ENCODE measurements around the gene LDB3. TPM values are rescaled to one million over a fixed set of nuclear protein-coding genes. Genes with fewer than 3 reads are reported as not detected.

The LDB3 gene
- total RNA-seq, 4 donors from 2014 or later, result 2.2 to 32.5 (median 2.9) TPM

DNA sequence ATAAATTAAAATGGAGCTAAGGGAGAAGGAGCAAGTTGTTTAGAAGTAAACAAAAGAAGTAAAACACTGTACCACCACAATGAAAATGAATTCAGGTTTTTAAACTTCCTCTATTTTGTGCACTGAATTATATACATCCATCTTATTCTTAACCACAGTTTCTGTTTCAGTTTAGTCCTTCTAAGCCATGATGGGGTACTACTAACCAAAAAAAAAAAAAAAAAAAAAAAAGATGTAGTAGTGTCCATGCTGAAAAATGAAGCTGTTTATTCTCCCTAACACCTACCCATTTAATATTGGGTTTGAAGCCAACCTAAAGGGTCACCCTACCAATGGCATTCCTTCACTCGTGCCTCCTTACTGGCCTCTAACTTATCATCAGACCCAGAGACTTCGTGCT is 84.7 kb downstream of the LDB3 start:
- DNase-seq, result no peak
- H3K27me3 ChIP-seq, result no peaks in the 10 kb centered on the region
- intact Hi-C loops (cut with DNase I; ENCODE audit: low total_unique reads), result no loop called here
- no peak for TF ChIP-seq POLR2AphosphoS5 (IDR thresholded peaks at IDR 0.05)
- no peak for TF ChIP-seq POLR2A (IDR thresholded peaks at IDR 0.05)
- TF ChIP-seq CTCF (IDR thresholded peaks at IDR 0.05), result no peak
- TF ChIP-seq EP300 (IDR thresholded peaks at IDR 0.05; ENCODE audit: low read depth), result no peak
- no peaks in the 10 kb centered on the region for H3K9me3 ChIP-seq
- in situ Hi-C loops (cut with MboI; ENCODE audit: low pct_ligation_motif_present in 1 of 4, low pct_unique_long_range_greater_than_20kb in 1 of 4, low sequenced_read_pairs in 3 of 4), result no loop called here
- WGBS, 2 donors (ENCODE audit: low coverage in 1 of 2), result 94 to 98% methylated on average over 2 of the region's 2 CpGs
- H3K4me3 ChIP-seq, result no peak overlapping the region
- H3K4me1 ChIP-seq, result peaks cover 0 to 50% (median 24%) of the 10 kb centered on the region in 4 donors
- H3K27ac ChIP-seq, result peak overlapping the region; percentile 52 to 99 (median 96)
- H3K36me3 ChIP-seq, result no peaks in the 10 kb centered on the region

- DNase-seq, result no peak
Observed at GRCh38 chr10:86753638-86754434, 85.5 kb downstream of the LDB3 start.

GRCh38 chr10:86755454-86755739 is 87.1 kb downstream of the LDB3 start:
- Histone ChIP-seq H3K36me3 (no peaks in the 10 kb centered on the region), H3K4me1 (peaks cover 0 to 63% (median 28%) of the 10 kb centered on the region in 4 donors), H3K9me3 (no peaks in the 10 kb centered on the region), H3K4me3 (peak overlapping the region; percentile 59 to 90 (median 80)), H3K27me3 (no peaks in the 10 kb centered on the region), H3K27ac (peak overlapping the region; percentile 95 to 99 (median 98))
- intact Hi-C loops (cut with DNase I; ENCODE audit: low total_unique reads) (loop anchor here (5.0 kb wide), 1 partner anchor 43 kb away; no protein-coding TSS in a partner anchor), in situ Hi-C loops (cut with MboI; ENCODE audit: low pct_ligation_motif_present in 1 of 4, low pct_unique_long_range_greater_than_20kb in 1 of 4, low sequenced_read_pairs in 3 of 4) (no loop called here)
- WGBS, 2 donors (ENCODE audit: low coverage in 1 of 2), result 5 to 11% methylated on average over 2 to 9 of the region's 9 CpGs
- DNase-seq, result no peak
- TF ChIP-seq POLR2A (IDR thresholded peaks at IDR 0.05) (no peak), EP300 (IDR thresholded peaks at IDR 0.05; ENCODE audit: low read depth) (no peak), POLR2AphosphoS5 (IDR thresholded peaks at IDR 0.05) (no peak), CTCF (IDR thresholded peaks at IDR 0.05) (no peak)

More at GRCh38 chr10:86753638-86754434, 85.5 kb downstream of the LDB3 start:
- no peaks in the 10 kb centered on the region for H3K9me3 ChIP-seq
- H3K4me1 ChIP-seq, result peaks cover 0 to 50% (median 23%) of the 10 kb centered on the region in 4 donors
- peak overlapping the region; percentile 95 to 99 (median 98) for H3K27ac ChIP-seq
- 84% methylated on average over 4 to 12 of the region's 12 CpGs for WGBS, 2 donors (ENCODE audit: low coverage in 1 of 2)
- intact Hi-C loops (cut with DNase I; ENCODE audit: low total_unique reads) (no loop called here), in situ Hi-C loops (cut with MboI; ENCODE audit: low pct_ligation_motif_present in 1 of 4, low pct_unique_long_range_greater_than_20kb in 1 of 4, low sequenced_read_pairs in 3 of 4) (no loop called here)
- no peak overlapping the region for H3K4me3 ChIP-seq
- no peak for TF ChIP-seq EP300 (IDR thresholded peaks at IDR 0.05; ENCODE audit: low read depth)
- no peak for TF ChIP-seq CTCF (IDR thresholded peaks at IDR 0.05)
- no peak for TF ChIP-seq POLR2A (IDR thresholded peaks at IDR 0.05)
- TF ChIP-seq POLR2AphosphoS5 (IDR thresholded peaks at IDR 0.05), result no peak
- no peaks in the 10 kb centered on the region for H3K36me3 ChIP-seq
- H3K27me3 ChIP-seq, result no peaks in the 10 kb centered on the region

DNA sequence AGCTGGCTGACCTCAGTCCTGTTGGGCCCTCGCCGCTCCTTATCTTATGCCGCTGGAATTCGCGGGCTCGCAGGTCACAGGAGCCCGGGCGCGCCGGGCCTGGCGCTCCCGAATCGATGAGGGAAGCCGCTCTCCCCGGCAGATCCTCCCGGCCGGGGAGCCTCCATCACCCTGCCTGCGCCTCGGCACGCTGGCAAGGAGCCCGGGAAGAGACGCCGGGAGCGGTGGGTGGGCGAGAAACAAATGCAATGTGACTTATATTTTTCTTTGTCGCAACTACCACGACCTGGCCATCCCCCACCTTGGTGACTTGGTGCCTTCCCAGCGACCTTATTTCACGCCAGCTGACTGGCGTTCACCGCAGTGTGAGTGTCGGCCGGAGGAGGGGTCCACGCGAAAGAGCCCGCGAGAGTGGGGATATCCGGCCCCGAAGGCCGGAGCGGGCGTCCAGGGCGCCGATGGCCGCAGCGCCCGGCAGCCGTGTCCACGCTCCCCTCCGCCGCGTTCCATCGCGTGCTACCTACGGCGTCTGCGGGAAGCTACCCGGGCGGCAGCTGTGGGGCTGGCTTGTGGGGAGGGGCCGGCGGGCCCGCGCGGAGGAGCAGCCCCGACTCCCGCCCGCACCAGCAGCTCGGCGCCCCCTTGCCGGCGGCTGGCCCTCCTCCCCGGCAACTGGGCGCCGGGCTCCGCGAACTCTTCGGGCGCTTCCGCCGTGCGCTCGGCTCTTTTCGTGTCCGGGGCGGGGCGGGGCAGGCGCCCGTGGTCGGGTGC is 87.6 kb downstream of the LDB3 start:
- TF ChIP-seq EP300 (IDR thresholded peaks at IDR 0.05; ENCODE audit: low read depth) (peak; percentile 31), POLR2AphosphoS5 (IDR thresholded peaks at IDR 0.05) (peak; percentile 53 to 85 (median 72)), CTCF (IDR thresholded peaks at IDR 0.05) (no peak), POLR2A (IDR thresholded peaks at IDR 0.05) (peak; percentile 84)
- in situ Hi-C loops (cut with MboI; ENCODE audit: low pct_ligation_motif_present in 1 of 4, low pct_unique_long_range_greater_than_20kb in 1 of 4, low sequenced_read_pairs in 3 of 4), result no loop called here
- Histone ChIP-seq H3K4me3 (peak overlapping the region; percentile 59 to 90 (median 80)), H3K27ac (peak overlapping the region; percentile 95 to 99 (median 98)), H3K27me3 (no peaks in the 10 kb centered on the region), H3K36me3 (no peaks in the 10 kb centered on the region), H3K4me1 (peaks cover 0 to 69% (median 31%) of the 10 kb centered on the region in 4 donors), H3K9me3 (no peaks in the 10 kb centered on the region)
- 1% methylated on average over 53 of the region's 89 CpGs; no CpG with 5 or more reads in 1 of the 2 donors for WGBS, 2 donors (ENCODE audit: low coverage in 1 of 2)
- DNase-seq, result peak; percentile 93
- intact Hi-C loops (cut with DNase I; ENCODE audit: low total_unique reads), result loop anchor here (5.0 kb wide), 1 partner anchor 44 kb away; no protein-coding TSS in a partner anchor
